ENCODE measurements around the gene SH3PXD2A.

SH3PXD2A gene

GRCh38 chr10:103602852-103603155 is 252.6 kb downstream of the SH3PXD2A start:
- ChIA-PET POLR2A (no interaction called here), CTCF (interaction anchor here (1.0 kb wide), 1 partner anchor 67 kb away, joined by 3 read pairs; no protein-coding TSS in a partner anchor)
- TF ChIP-seq ZNF112 (tag by site-specific recombination; IDR thresholded peaks at IDR 0.05) (no peak), ZNF335 (tag by site-specific recombination; conservative IDR thresholded peaks at IDR 0.05) (no peak), ZNF704 (tag by site-specific recombination; IDR thresholded peaks at IDR 0.05) (no peak)
- TF ChIP-seq, protein P1, sequence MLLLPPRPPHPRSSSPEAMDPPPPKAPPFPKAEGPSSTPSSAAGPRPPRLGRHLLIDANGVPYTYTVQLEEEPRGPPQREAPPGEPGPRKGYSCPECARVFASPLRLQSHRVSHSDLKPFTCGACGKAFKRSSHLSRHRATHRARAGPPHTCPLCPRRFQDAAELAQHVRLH (tag by site-specific recombination; IDR thresholded peaks at IDR 0.05) = no peak
- Histone ChIP-seq H3K27ac (ENCODE audit: extremely low read depth, low read depth, low read length) (no peak overlapping the region), H3K9me3 (ENCODE audit: control insufficient read depth, insufficient read depth, low read depth, low read length) (no peaks in the 10 kb centered on the region), H3K36me3 (ENCODE audit: control insufficient read depth in 2 of 2, insufficient read depth in 1 of 2, low read length in 2 of 2) (peaks cover 0 to 53% of the 10 kb centered on the region in 2 experiments; a peak in 1 of 3 replicates), H3K4me3 (ENCODE audit: low read depth, low read length) (no peak overlapping the region), H3K4me1 (ENCODE audit: control insufficient read depth, insufficient read depth, low read length) (no peaks in the 10 kb centered on the region)

- no peak overlapping the region for H3K27ac ChIP-seq (ENCODE audit: extremely low read depth, low read depth, low read length)
- no peak overlapping the region for H3K4me3 ChIP-seq (ENCODE audit: low read depth, low read length)
- ChIA-PET POLR2A (no interaction called here), CTCF (interaction anchor here (0.6 to 1.0 kb wide), 3 partner anchors 38 to 116 kb away, joined by 3 to 5 read pairs (median 3); no protein-coding TSS in a partner anchor)
- no peaks in the 10 kb centered on the region for H3K4me1 ChIP-seq (ENCODE audit: control insufficient read depth, insufficient read depth, low read length)
- no peak for TF ChIP-seq AEBP2 (tag by site-specific recombination; IDR thresholded peaks at IDR 0.05; ENCODE audit: borderline replicate concordance)
- no peak for TF ChIP-seq ZNF280C (tag by site-specific recombination; IDR thresholded peaks at IDR 0.05)
- TF ChIP-seq ZNF169 (tag by site-specific recombination; IDR thresholded peaks at IDR 0.05) = no peak
- no peak for TF ChIP-seq ZFP3 (tag by site-specific recombination; IDR thresholded peaks at IDR 0.05; ENCODE audit: low read depth)
- TF ChIP-seq ZNF37A (tag by site-specific recombination; IDR thresholded peaks at IDR 0.05) = no peak
- TF ChIP-seq ZNF19 (tag by site-specific recombination; IDR thresholded peaks at IDR 0.05; ENCODE audit: low read depth) = no peak
- no peak for TF ChIP-seq ZNF555 (tag by site-specific recombination; conservative IDR thresholded peaks at IDR 0.05)
- no peak for TF ChIP-seq GFI1B (tag by site-specific recombination; IDR thresholded peaks at IDR 0.05)
- no peak for TF ChIP-seq ZNF202 (tag by site-specific recombination; IDR thresholded peaks at IDR 0.05; ENCODE audit: borderline replicate concordance)
- TF ChIP-seq ZNF707 (tag by site-specific recombination; IDR thresholded peaks at IDR 0.05) = no peak
- no peak for TF ChIP-seq ZBTB48 (tag by site-specific recombination; IDR thresholded peaks at IDR 0.05)
- peaks cover 0 to 53% of the 10 kb centered on the region in 2 experiments; a peak in 1 of 3 replicates for H3K36me3 ChIP-seq (ENCODE audit: control insufficient read depth in 2 of 2, insufficient read depth in 1 of 2, low read length in 2 of 2)
- H3K9me3 ChIP-seq (ENCODE audit: control insufficient read depth, insufficient read depth, low read depth, low read length) = no peaks in the 10 kb centered on the region
Measured at GRCh38 chr10:103602028-103602851, 253.1 kb downstream of the SH3PXD2A start.
